ENCODE measurements around the gene MAN1A1.

MAN1A1 gene

DNA sequence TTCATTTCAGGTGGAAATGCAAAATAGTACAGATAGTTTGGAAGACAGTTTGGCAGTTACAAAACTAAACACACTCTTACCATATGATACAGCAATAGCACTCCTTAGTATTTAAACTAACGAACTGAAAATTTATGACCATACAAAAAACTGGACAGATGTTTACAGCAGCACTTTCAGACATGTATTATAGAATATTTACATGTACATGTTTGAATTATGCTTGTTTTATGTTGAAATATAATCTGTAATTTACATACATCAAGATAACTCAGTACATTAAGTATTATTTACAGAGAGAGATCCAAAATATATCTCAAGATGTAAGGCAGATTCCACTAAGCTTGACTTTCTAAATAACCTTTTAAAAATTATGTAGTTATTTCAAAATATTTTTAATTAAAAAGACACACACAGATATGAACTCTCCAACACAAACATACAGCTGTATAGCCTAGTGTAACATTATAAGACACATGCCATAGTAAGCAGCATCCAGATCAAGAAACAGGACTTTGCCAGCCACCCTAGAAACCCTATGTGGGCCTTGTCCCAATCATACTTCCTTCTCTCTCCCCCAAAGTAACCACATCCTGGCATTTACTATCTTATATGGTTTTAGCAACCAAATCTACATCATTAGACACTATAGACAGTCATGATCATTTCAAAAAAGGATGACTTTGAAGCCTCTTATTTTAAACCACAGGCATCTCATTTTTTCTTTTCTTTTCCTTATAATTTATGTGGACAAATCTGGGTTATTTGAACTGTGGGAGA, 82.2 kb downstream of the MAN1A1 start:
- no peak for DNase-seq

DNA sequence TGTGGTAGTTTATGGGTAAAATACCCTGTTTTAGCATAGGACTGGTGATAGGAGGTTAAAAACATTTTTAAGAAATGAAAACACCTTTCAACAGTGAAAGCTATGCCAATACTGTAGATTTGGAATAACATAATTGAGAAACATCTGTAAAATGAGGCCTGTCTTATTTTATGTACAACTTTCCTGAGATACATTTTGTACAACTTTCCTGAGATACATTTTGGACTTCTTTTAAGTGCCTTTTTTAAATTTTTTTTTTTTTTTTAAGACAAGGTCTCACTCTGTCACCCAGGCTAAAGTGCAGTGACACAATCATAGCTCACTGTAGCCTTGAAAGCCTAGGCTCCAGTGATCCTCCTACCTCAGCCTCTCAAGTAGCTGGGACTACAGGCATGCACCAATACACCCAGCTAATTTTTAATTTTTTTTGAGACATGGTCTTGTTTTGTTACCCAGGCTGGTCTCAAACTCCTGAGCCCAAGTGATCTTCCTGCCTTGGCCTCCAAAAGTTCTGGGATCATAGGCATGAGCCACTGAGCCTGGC, 84.6 kb downstream of the MAN1A1 start:
- DNase-seq: no peak

DNA sequence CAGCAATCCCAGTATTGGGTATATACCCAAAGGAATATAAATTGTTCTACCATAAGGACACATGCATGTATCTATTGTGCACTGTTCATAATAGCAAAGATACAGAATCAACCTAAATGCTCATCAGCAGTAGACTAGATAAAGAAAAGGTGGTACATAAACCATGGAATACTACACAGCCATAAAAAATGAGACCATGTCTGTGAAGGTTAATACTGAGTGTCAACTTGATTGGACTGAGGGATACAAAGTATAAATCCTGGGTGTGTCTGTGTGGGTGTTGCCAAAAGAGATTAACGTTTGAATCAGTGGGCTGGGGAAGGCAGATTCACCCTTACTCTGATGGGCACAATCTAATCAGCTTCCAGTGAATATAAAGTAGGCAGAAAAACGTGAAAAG, 86.9 kb downstream of the MAN1A1 start:
- no peak for DNase-seq

DNA sequence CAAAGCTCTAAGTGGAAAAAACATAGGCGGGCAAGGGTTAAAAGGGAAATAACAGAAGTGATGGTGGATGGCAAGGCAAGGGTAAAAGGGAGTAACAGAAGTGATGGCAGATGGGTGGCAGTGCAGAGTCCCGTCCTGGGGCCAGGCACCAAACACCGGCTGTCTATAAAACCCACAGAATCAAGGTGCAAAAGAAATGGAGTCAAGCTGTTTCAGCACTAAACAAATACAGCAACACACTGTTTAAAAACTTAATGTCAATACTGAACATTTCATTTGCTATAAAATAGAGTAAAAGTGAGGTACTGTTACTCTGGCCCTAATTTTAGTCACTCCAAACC, 87.6 kb downstream of the MAN1A1 start:
- no peak for DNase-seq

DNA sequence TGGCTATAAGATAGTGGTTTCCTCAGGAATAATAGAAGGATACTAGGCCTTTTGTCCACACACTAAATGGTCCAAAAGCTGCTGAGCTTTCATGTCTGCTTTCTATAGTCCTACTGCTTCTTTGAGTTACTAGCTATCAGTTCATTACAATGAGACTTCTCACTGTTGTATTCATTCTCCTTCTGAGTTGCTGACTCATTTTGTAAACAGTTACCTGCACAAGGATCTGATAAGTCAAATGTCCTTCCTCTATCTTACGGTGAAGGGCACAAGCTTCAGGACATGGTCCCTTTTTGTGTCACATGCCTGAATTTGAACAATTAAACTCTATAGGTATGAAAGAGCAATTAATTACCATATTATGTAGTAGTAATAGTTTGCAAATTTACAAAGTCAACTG, 90.5 kb downstream of the MAN1A1 start:
- no peak for DNase-seq

DNA sequence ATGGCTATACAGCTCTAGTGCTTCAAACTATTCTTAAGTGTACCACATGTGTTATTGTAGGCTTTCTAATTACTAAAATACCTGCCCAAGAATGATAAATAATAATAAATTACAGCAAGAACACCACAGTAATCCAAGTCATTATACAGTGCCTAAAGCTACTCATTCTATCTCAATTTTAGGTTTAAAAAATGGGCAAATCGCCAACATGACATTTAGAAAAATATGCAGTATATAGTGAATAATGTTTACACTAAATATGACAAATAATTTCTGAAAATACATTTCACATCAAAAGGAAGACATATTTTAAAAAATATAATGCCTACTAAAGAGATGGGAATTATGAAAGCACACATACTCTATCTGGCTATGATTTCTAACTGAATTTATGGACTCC, 91.8 kb downstream of the MAN1A1 start:
- no peak for DNase-seq

DNA sequence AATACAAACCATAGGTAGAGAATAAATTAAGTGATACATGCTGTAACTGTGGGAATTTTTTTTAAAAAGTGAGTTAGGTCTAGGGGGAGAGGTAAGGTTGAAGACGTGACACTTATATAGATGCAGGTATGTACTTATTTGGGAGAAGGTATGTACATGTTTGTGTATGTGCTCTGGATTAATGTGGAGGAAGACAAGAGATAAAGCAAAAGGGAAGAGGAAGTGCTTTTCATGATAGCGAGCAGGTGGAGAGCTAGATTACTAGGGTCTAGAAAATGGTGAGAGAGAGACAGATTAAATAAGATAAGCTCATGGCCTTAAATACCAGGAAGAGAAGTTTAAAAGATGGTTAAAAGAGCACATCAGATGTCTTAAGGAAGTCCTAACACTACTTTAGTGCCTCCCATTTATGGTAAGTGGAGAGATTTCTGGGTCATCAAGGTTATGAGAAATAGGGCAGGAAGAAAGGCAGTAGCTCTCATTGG, 92.5 kb downstream of the MAN1A1 start:
- no peak for DNase-seq

DNA sequence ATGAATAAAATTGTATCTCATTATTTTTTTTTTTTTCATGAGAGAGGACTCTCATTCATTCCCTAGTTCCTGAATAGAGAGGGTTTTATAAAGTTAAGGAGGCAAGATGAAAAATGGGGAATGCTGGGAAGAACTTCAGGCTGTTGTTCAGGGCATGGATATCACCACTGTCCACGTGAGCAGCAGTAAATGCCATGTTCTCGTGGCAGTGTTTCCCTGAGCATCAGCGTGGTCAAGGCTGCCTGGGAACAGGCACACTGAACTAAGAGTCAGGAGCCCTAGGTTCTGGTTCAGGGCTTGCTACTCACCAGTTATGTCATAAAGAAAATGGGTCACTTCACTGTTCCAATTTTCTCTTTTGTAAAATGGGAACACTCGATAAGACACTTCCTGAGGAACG, 93.2 kb downstream of the MAN1A1 start:
- DNase-seq: no peak

DNA sequence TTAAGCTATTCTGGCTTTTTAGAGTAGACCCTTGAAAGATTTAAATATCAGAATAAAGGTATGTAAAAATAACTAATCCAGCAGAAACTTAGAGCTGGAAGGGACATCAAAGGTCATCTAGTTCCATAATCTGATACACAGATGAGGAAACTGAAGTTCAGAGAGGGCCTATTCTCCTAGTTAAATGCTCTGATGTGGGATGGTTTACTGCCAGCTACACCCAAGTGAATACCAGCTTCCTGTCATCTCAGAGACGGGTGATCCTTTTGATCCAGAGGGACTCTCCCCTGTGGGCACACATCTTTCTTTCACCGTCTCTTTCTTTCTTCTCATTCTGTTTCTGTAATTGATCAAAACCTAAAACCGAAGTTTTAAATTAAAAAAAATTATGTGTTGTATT, 94.1 kb downstream of the MAN1A1 start:
- DNase-seq: no peak

DNA sequence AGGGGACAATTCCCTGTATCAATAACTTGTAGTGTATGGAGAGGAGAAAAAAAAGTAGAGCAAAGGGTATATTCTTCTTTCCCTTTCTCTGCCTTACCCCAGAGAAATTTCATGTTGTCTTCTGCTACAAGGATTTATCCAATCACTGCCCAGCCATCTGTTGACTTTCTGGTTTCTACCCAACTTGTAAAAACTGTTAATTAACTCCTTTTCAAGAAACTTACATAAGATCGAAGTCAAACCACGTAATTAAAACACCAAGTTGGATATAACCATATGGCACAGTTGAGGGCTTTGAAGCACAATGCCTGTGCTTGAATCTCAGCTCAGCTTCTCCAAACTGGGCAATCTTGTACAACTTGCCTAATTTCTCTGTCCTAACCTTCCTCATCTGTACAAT, 99.5 kb downstream of the MAN1A1 start:
- DNase-seq: no peak

DNA sequence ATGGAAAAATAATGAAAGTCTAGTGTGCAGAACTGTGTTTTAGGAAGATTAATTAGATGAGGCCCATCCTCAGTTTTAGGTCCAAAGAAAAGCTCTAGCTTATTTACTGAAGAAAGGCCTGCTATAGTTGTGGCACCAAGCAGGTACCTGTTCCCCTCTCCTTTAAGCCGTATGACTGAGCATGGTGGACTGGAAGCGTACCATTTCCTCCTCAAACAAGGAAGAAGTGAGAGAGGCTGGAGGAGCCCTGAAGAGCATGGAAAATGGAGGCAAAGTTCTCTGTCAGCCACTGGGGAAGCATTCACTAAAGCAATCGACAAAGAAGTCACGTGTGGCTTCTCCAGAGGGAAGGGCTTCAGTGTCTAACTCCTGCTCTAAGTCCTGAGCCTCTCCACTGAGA, 100.2 kb downstream of the MAN1A1 start:
- DNase-seq: no peak

DNA sequence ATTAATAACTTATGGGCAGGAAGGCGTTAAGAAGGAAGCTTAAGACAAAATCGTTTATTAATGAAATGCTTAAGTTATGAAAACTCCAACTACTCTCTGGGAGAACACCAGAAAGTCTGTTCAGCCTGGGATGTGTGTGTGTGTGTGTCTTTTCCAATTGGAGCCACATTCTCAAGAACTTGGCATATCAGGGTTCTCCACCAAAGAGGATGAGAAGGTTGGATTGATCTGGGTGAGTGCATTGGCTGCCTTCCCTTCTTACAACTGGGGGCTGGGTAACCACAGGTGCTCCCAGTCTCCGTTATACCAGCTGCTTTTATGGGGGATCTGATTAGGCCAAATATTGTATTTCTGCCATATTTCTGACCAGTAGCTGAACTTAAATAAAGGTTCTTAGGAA, 102.1 kb downstream of the MAN1A1 start:
- no peak for DNase-seq

DNA sequence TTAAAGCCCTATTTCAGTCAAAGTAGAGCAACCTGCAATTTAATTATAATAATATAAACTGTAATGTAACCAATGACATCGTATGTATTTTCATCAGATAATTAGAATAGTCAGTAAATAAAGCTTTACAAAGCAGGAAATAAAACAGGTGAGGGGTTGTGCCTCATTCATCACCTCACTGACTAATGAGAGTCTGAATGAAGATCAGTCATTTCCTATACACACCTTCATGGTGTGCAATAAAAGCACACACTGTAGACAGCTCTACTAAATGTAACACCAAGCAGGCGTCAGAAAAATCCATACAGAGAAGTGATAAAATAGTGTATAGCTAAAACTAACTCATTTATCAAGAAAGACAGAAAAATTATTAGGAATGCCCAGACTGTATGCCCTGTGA, 105.9 kb downstream of the MAN1A1 start:
- no peak for DNase-seq

DNA sequence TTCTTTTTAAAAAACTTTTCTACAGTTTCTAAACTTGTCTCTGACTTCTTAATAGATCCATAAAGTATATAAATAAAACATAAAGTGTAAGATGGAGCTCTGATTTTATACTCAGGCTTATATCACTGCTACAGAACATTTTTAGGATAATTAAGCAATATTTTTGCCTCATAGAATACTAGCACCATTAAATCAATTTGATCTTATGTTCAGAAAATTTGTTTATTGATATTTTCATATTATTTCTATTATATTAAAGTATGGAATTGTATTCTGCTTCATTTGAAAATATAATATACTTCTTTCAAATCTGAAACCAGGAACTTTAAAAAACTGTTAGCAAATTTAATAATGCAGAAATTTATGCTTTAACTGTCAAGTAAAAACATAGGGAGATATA, 106.5 kb downstream of the MAN1A1 start:
- DNase-seq: no peak

DNA sequence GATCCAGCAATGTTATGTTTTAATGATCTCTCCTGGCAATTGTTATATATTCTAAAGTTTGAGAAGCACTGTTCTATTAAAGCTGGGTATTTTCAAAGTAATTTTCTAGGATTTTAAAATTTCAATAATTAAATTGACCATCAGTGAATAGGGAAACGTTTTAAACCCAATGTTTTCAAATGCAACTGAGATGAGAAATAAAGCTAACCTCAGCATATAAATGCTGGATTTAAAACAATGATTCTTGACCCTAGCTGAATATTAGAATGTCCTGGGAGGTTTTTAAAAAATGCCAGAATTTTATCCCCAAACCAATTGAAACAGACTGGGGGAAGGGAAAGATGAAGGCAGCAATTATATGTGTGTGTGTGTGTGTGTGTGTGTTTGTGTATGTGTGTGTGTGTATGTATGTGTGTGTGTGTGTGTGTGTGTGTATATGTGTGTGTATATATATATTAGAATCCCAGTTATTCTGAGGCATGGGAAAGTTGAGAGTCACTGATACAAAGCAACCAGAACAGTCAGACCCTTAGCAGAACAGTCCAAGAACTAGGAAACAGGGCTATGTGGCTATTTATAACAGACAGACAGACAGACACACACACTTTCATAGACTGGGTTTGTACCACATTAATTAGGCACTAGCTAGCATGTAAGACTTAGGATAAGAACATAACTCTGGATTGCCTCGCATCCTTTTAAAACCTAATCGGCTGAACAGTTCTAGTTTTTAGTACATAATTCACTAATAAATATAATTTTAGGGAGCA, 107.8 kb downstream of the MAN1A1 start:
- DNase-seq: no peak

DNA sequence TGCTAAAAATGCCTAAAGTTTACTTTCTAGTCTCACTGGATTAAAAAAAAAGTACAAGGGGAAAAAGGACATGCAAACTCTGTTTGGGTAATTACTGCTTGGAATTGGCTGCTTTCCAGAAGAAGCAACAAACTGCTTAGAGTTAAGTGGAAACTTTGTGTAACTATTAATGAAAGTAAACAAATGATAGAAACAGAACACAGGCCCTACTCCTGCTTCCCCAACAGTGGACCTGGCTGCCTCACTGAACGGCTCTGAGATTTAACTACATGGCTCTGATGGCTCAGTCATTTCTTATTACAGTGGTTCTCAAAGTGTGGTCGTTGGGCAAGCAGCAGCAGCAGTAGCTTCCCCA, 108.5 kb downstream of the MAN1A1 start:
- DNase-seq: peak; percentile 31

DNA sequence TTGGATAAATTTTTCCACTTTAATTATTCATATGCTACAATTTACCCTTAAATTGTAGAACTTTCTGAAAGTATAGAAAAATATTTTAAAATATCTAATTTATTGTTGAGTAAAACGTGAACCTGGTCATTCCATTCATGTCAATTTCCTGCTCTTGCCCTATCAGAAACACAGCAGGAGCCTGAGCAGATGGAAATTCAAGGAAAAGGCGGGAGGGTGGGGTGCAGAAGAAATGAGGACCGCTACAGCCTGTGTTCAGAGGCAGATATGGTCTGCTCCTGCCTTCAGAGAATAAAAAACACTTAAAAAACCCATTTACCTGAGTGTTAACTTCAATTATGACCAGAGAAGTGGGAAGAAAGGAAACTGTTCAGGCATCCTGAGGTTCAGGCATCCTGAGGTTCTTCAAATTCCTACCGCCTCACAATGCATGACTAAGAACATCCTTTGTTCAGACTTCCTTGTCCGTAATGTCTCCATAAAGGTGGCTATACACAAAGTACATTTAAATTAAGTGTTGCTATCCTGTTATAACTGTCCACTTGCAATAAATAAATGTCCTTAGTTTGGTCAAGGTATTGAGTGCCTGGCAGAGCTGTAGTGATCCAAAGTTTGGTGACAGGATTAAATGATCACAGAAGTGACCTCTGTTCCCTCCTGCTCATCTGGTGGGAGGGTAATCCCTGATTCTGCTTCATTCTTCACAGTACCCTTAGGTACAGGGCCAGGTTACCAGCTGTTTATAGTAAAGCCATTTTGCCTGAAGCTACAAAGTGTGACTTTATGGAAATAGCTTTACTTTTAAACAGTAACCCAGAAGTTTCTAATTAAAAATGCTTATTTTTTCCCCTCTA, 109.1 kb downstream of the MAN1A1 start:
- no peak for DNase-seq

DNA sequence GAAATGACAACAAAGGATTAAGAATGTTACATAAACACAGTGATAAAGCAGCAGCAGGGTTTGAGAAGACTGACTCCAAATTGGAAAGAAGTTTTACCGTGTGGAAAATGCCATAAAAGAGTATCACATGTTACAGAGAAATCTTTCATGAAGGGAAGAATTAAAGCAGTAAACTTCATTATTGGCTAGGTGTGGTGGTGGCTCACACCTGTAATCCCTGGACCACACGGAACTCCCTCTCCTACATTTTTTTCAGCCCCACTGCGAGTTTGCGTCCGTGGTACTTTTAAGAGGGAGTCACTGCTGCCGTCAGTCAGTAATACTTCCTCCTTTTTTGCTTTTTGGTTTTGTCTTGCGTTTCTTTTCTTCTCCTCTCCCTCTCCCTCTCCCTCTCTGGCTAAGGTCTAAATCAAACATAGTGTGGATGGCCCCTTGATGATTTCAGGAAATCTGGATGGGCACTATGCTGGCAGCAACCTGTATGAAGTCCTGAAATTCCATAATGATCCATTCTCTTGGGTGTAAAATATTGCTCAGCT, 112.3 kb downstream of the MAN1A1 start:
- no peak for DNase-seq

DNA sequence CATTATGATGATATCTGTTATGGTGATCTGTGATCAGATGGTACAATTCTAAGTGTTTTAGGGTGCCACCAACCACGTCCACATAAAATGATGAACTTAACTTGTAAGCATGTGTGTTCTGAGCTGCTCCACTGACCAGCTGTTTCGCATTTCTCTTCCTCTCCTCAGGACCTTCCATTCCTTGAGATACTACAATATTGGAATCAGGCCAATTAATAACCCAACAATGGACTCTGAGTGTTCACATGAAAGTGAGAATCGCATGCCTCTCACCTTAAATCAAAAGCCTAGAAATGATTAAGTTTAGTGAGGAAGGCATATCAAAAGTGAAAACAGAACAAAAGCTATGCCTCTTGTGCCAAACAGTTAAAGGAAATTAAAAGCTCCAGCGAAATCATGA, 114.6 kb downstream of the MAN1A1 start:
- DNase-seq: no peak

DNA sequence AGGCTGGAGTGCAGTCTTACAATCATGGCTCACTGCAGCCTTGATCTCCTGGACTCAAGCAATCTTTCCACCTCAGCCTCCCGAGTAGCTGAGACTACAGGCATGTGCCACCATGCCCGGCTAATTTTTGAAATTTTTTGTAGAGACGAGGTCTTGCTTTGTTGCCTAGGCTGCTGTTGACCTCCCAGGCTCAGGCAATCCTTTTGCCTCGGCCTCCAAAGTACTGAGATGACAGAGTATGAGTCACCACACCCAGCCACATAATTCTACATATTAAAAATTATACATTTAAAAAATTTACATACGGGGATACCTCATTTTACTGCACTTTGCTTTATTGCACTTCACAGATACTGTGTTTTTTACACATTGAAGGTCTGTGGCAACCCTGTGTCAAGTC, 115.1 kb downstream of the MAN1A1 start:
- no peak for DNase-seq

DNA sequence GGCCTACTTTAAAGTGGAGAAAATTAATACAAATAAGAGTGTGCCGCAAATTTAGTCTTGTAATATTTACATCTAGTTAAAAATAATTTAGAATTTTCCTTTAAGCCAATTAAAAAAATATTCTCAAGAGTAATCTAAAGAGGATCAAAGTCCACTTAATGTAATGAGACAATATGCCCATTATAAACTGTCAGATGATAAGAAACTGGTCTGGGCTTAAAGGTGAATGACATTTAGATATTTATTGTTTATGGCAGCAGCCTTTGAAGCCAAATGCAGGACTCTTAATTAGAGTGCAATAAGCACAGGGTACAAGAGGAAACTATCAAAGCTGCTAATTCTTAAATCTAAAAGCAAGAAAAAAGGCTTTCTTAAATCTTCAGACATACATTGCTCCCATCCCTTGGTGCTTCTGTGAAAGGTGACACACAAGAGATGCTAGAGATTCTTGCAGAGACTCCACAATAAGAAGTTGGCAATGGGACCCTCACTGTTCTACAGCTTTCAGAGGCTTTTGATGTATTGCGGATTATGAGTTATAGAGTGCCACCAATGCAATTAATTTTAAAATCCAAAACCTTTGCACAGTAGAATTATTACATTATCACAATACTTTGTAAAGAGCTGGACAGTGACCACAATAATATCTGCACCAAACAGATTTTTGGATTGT, 116.1 kb downstream of the MAN1A1 start:
- DNase-seq: no peak

DNA sequence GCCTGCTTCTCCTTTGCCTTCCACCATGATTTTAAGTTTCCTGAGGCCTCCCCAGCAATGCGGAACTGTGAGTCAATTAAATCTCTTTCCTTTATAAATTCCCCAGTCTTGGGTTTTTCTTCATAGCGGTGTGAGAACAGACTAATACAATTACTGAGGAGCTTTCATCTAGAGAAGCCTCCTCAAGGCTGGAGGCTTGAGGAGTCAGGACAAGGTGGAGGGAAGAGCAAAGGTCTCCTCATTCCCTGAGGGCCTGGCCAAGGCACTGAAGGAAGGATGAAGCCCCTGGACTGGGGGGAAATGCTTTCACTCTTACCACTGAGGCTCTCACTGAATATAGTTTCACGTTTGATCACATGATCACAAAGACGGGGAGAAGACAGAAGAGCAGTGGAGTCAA, 118.2 kb downstream of the MAN1A1 start:
- no peak for DNase-seq

DNA sequence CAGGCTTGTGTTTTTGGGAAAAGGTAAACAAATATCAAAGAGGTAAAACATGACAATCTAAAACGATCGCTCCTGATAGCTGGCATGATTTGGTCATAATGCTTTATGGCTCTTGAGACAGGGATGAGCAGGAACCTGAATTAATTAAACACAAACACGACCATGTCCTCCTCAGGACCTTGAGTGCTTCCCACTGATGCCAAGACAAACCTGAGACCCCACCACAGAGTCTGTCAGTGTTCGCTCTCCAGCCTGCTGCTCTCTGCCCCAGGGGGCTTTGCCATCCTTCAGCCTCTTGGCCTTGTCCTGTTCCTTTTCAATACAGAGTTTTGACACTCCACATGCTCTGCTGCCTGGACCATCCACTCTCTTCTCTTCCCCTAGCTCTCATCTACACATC, 119.4 kb downstream of the MAN1A1 start:
- DNase-seq: no peak

Measured in right hindlimb (tissue), 1 donor.